Measurements from ENCODE around the gene ZSCAN21. TPM values are rescaled to one million over a fixed set of nuclear protein-coding genes. Genes with fewer than 3 reads are reported as not detected.
"Not testable (repeated sequence)": the region's sequence is repeated elsewhere in the genome, so short reads cannot be mapped to it uniquely, and the experiment has no call there.

ZSCAN21 gene
- total RNA-seq (2014; rRNA removed; shearing (Covaris generic)): 7.9 and 8.1 TPM in 2 replicates
- 7.3 and 8.0 TPM in 2 replicates for polyA plus RNA-seq (2015; cell fraction: cytosol; rRNA removed)
- 9.2 and 11.0 TPM in 2 replicates for polyA plus RNA-seq (2015; cell fraction: nucleus; rRNA removed)

DNA sequence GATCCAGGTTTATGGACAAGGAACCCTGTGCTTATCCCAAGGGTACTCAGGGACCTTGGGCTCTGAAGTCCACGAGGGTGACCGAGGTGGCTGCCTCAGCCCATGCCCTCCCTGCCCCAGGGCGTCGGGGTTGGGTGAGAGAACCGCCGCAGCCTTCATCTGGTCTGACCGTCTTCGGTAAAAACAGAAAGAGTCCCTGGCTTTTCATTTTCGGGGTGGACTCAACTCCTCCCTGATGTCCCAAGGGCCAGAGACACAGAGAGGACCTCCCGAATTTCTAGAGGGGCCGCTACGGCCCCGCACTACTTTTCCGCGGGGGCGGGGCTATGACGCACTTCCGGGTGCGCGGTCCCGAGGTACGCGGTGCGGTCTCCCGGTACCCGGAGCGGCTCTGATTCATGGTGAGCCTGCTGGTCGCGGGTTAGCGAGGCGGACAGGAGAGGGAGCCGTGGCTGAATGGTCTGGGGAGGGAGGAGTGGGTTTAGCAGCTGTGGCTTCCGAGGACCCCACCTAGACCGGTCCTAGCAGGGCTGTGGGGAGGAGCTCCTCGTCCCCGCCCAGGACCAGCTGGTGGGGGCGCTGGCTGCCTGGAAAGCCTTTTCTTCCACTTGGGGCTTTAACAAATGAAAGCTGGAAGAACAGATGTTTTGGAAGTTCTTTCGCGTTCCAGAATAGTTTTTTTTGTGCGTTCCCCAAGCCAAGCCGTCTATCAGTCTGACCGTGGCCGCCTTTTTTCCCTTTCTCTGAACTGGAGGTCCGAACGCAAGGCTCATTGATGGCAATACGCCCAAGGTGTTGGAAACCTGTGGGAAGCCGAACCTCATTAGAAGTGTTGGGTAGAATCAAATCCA lies at the start of gene ZSCAN21:
ZSCAN21 (plus strand) TSS at position 334 of the 851 bp plus-strand sequence. CDS start 7,233 bp downstream, outside the sequence.
- peak; percentile 70 for DNase-seq (ENCODE audit: low read depth)

DNA sequence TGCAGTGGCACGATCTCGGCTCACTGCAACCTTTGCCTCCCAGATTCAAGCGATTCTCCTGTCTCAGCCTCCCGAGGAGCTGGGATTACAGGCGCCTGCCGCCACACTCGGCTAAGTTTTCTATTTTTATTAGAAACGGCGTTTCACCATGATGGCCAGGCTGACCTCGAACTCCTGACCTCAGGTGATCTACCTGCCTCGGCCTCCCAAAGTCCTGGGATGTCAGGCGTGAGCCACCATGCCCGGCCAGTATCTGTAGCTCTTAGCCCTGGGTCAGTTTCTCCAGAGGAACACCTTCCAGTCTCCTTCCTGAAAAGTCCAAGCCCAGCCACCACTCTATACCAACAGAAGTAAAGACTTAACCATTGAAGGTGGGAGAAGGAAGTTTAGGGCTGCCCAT lies 49.3 kb upstream of the ZSCAN21 start:
- DNase-seq (ENCODE audit: low read depth): no peak

DNA sequence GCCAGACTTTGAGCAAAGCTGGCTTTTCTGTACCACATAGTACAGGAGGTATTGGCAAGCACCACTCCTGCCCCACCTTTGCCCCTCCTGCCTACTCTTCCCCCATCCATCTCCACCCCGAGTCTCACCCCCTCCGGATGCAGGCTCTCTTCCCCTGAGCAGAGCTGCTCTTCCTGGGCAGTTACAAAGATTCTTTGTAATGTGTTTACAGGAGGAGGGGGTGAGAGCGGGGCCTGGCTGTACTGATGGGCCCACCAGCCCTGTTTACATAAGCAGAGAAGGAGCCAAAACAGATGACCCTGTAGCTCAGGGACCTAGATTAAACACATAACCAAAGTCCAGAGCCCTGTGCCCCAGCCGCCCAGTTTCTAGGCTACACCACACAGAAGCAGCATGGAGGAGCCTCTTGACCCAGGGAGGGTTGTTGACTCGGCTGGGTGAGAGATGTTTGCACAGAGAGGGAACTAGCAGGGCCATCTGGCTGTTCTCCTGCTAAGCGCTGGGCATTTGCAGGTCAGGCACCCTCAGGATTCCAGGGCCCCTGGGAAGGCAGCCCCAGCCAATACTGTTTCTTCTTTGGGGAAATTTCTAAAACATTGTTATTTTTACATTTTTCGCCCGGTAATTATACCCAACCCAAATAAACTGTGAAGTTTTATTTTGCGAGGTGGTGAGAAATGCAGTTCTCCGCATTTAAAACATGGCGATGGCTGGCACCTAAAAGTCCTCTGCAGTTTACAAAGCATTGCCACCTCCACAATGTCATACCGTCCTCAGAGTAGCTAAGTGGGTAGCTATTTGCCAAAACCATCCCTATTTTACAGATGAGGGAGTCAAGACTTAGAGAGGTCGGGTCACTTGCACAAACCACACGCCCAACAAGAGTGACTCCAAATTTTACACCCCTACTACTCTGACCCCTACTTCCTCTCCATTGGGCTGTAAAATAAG lies 45.6 kb upstream of the ZSCAN21 start:
- DNase-seq (ENCODE audit: low read depth): no peak

DNA sequence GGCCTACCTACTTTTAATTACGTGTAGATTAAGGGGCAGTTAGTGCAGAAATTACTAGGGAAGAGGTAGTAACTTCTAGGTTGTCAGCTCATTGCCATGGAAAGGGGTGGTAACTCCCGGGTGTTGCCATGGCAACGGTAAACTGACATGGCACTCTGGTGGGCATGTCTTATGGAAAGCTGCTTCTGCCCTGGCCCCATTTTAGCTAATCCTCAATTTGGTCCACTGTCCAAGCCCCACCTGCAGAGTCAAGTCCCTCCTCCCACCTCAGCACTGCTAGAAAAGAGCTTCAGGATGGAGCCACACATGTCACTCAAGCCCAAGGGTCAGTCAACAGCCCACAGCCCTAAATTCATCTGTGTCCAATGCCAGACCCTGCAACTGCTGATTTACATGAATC lies 41.7 kb upstream of the ZSCAN21 start:
- no peak for DNase-seq (ENCODE audit: low read depth)

DNA sequence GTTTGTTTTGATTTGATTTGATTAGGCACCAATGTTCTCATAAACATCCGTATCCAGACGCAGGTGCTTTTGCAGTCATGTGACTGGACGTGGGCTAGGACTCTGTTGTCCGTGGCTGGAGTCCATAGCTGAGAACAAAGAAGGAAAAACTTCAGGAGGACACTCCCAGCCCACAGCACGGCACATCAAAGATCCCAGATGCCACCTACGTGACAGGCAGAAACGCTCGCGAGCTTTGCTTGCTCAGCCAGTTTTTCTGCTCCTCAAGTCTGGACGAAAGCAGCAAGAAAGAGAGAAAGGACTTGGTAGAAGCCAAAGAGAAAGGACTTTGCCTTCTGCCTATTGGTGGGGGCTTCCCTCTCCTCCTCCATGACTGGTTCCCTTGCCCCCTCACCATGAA lies 41.0 kb upstream of the ZSCAN21 start:
- no peak for DNase-seq (ENCODE audit: low read depth)

DNA sequence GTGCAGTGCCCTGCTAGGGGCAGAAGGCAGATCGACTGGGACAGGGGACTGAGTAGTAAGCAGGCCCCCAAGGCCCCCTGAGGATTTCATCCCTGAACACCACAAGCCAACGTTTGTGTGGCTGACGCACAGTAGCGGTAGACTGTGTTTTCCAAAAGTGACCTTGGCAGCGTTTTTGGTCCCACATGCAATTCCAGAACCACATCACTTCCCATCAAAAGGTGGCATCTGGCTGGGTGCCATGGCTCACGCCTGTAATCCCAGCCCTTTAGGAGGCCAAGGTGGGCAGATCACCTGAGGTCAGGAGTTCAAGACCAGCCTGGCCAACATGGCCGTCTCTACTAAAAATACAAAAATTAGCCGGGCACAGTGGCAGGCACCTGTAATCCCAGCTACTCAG lies 39.6 kb upstream of the ZSCAN21 start:
- not testable (repeated sequence) for DNase-seq (ENCODE audit: low read depth)

DNA sequence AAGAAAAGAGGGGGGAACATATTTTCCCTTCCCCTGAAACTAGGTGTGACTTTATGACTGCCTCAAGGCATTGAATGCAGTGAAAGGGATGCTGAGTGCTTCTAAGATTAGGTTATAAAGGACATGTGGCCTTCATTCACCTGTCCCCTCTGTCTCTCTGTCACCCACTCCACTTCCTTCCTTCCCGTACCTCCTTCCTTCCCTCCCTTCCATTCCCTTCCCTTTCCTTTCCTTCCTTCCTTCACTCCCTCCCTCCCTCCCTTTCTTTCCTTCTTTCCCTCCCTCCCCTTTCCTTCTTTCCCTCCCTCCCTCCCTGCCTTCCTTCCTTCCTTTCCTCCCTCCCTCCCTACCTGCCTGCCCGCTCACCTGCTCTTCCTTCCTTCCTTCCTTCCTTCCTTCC lies 38.7 kb upstream of the ZSCAN21 start:
- no peak for DNase-seq (ENCODE audit: low read depth)

DNA sequence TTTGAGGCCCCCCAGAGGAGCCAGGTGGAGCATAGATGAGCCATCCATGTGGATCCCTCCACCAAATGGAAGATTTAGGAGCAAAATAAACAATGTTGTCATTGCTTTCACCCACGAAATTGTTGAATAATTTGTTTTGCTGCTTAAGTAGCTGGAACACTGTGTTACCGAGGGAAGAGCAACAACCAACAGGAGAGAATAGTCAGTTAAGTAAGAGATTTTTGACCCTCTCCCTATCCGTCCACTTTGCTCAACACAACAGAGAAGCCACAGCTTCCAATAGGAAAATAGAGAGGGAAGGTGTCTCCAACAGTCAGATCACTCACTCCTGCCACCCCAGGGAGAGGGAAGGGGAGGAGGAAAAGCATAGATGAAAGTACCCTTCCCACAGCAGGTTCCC lies 38.1 kb upstream of the ZSCAN21 start:
- no peak for DNase-seq (ENCODE audit: low read depth)

DNA sequence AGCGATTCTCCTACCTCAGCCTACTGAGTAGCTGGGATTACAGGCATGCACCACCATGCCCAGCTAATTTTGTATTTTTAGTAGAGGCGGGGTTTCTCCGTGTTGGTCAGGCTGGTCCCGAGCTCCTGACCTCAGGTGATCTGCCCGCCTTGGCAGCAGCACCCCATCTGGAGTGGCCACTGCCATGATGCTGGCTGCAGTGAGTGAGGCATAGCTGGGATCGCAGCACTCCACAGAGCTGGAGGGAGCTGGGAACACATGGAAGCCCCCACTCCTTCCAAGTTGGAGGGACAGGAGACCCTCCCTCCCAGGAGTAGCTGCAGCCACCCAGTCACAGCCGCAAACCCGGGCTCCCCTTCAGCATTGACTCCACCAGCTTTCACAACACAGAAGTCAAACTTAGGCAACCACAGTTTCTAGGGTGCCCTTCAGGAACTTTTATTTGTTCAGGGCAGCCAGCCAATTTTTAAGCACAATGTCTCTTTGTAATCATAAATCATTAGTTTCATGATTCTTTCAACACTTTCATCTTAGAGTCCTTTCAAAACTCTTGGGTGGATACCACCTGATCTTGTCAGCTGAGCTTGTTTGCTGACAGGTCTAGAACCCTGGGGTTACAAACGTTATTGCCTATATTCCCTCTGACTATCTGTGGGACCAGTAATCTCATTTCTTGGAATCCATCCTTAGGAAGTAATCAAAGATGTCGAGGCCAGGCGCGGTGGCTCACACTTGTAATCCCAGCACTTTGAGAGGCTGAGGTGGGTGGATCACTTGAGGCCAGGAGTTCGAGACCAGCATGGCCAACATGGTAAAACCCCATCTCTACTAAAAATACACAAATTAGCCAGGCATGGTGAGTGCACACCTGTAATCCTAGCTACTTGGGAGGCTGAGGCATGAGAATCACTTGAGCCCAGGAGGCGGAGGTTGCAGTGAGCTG lies 36.9 kb upstream of the ZSCAN21 start:
- DNase-seq (ENCODE audit: low read depth): not testable (repeated sequence)

DNA sequence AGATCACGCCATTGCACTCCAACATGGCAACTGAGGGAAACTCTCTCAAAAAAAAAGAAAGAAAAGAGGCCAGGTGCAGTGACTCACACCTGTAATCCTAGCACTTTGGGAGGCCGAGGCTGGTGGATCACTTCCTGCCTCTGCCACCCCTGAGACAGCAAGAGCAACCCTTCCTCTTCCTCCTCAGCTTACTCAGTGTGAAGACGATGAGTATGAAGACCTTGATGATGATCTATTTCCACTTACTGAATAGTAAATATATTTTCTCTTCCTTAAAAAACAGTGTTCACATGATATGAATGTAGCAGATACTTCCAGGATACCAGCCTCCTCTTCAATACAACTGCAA lies 36.3 kb upstream of the ZSCAN21 start:
- DNase-seq (ENCODE audit: low read depth): peak; percentile 70

DNA sequence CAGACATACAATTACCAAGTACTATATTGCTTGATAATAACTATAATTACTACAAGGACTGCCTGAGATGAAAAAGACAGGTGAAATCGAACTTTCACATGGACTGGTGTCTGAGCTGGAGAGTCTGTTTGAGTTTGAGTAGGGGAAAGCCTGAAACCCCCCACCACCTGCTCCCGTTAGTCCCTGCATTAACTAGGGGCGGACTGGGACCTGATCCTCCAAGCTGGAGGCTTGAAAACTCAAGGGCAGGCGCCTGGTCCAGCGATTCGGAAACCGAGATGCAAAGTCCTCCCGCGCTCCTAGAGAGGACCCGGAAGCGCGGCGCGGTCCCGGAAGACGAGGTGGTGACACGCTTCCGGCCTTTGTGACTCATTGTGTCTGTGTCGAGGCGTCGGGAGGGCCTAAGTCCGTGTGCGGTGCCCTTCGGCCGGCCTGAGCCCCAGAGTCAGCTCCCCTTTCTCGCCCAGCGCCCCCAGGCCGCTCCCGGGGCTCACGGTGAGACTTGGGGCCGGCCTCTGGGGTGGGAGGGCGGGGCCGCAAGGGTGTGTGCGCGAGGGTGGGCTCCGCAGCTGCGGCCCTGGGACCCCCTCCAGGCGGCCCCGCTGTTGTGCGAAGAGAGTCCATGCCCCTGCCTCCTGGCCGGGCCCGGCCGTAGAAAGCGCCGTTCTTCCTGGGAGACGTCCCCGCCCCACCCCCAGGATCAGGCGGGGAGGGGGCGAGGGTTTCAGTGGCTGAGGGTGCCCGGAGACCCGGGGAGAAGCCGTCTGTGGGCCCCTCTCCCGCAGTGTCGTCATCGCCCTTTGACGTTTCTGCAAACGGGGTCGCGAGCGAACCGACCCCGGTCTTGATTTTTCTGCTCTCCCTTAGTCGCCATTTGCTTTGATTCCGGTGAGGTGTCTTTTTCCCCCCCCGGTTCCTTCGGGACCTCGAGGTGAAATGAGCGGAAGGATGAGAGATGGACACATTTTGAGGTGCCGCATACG lies 34.1 kb upstream of the ZSCAN21 start, which contains the start of gene ZKSCAN1:
ZKSCAN1 (plus strand) TSS at position 365 of the 983 bp plus-strand sequence. CDS start 7,911 bp downstream, outside the sequence.
- DNase-seq (ENCODE audit: low read depth): peak; percentile 82

DNA sequence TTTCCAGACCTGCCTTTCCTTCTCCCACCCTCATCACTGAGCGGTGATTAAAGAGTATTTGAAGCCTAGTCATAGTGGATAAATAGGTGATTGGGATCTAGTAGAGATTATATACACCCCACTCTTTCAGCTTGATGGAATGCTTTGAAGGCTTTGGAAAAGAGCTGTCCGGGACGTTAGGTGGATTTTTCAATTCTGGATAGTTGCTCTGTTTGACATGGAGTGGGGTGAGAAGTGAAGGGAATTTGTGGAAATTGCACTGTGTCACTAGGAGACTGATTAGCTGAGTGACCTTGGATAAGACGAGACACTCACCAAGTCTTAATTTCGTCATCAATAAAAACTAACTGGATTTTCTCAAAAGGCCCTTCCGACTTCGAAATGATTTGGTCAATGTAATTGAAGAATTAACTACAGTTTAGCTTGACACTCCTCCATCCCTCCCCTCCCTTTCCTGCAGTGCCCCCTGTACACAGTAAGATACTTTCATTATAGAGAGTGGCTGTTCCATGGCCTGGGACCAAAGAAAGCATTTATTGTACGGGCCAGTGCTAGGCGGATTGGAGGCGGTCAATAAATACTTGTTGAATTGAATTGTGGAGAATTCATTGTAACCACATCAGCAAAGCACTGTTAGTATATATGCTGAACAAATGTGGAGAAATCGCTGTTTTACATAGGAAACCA lies 33.2 kb upstream of the ZSCAN21 start:
- no peak for DNase-seq (ENCODE audit: low read depth)

DNA sequence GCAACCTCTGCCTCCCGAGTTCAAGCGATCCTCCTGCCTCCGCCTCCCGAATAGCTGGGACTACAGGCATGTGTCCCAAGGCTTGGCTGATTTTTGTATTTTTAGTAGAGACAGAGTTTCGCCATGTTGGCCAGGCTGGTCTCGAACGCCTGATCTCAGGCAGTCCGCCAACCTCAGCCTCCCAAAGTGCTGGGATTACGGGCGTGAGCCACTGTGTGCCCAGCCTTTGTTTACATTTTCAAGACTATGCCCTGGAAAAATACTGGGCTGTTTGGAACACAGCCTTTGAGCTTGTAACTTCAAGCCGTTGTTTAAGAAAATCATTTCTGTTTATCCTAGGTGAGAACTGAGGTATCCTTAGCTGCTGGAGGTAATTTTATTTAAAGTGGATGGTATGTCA lies 32.3 kb upstream of the ZSCAN21 start:
- no peak for DNase-seq (ENCODE audit: low read depth)

DNA sequence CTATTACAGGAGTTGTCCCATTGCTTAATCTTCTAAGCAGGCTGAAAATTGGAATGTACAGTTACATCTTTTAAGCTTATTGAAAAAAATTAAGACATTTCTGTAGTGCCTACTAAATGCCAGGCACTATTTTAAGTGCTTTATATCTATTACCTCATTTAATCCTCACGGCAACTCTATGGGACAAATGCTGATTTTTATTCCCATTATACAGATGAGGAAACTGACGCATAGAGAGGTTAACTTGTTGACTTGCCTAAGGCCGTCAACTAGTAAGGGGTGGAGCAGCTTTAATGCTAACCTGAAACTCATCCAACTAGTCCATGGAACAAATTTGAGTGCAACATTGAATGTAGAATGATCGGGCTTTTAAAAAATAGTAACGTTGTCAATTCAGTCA lies 31.7 kb upstream of the ZSCAN21 start:
- DNase-seq (ENCODE audit: low read depth): no peak

DNA sequence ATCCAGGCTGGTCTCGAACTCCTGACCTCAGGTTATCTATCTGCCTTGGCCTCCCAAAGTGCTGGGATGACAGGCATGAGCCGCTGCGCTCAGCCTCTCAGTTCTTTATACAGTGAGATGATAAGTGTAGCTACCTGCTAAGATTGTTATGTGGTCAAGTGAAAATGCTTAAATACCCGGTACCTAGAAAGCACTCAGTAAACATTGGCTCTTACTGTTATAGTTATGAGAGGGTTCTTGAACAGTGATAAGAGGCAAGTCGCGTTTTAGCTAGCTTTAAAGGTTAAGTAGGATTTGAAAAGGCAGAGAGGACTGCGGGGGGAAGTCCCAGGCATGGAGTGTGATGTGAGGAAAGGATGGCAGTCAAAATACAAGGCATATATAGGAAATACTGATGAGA lies 29.7 kb upstream of the ZSCAN21 start:
- no peak for DNase-seq (ENCODE audit: low read depth)

DNA sequence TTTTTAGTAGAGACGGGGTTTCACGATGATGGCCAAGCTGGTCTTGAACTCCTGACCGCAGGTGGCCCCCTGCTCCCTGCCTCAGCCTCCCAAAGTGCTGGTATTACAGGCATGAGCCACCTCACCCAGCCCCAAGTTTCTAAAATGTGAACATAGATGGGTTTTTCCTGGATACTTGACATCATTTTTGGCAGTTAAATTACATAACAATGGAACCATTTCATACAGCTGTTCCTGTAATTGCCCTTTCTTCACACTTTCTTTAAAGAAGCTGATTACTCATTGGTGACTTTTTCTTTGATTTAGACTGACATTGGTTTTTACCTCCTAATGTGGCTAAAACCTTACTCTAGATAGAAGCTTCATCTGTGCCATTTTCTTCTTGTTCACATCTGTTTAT lies 28.3 kb upstream of the ZSCAN21 start:
- DNase-seq (ENCODE audit: low read depth): no peak

DNA sequence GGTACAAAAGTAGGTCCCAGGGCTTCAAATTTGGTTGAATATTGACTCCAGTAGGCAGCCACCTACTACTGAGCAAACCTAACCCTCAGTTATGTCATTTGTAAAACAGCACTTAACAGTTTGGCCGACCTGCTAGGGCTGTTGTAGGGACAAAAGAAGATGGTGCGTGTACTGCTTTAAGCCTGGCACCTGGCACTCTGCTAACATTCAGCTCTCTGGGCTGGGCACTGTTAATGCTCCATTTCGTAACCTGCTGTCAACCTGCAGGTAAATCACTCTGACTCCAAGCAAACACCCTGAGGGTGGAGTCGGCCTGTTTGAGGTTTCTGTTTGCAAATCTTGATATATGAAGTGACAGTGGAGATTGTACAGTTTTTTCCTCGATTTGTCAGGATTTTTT lies 27.0 kb upstream of the ZSCAN21 start:
- DNase-seq (ENCODE audit: low read depth): no peak

DNA sequence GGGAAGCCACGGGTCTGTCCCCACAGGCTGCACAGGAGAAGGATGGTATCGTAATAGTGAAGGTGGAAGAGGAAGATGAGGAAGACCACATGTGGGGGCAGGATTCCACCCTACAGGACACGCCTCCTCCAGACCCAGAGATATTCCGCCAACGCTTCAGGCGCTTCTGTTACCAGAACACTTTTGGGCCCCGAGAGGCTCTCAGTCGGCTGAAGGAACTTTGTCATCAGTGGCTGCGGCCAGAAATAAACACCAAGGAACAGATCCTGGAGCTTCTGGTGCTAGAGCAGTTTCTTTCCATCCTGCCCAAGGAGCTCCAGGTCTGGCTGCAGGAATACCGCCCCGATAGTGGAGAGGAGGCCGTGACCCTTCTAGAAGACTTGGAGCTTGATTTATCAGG lies 26.0 kb upstream of the ZSCAN21 start:
- DNase-seq (ENCODE audit: low read depth): no peak
